HG03139 (cell line): ENCODE measurements around the gene C21orf91.
A peak's percentile ranks its signal among the peaks of the same experiment; 100 is the strongest.

ENCODE experiments used
- ATAC-seq: cut with Tn5 transposase; IDR thresholded peaks from one replicate; pipeline ENCODE4 v1.9.1; 2021; ENCODE audit not compliant: unreplicated experiment

C21orf91 gene

DNA sequence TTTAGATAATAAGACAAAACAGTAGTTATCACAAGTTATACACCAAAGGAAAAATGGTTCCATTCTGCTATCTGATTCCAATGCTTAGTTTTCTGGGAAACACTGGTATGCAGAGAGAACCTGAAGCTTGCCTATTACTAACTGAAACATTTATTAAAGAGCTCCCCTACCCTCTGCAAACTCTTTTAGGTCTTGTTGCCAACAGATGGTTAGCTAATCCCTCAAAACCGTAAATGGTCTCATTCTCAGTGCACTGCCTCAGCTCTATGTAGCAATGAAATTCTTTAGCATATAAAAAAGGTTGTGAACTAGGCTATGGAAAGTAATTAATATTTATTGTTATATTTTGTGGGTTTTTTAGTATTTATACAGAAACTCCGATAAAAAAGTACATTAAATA is 20.4 kb downstream of the C21orf91 start:
- ATAC-seq = no peak

DNA sequence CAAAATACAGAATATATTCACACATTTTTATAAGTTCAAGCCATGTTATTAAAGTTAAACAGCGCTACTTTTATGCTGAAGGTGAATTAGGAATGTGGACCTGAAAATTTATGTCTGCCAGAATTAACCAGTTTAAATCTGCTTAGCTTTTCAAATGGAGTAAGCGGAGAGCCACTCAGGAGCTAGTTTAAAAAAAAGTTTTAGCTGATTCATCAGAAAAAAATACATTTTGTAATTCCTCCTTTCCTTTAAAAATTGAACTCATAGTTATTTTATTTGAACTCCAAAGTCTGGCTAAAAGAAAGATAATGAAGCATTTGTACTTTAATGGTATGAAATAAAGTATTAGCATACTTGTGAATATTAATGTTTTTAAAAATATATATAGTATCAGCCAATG is 21.2 kb downstream of the C21orf91 start:
- ATAC-seq = no peak

DNA sequence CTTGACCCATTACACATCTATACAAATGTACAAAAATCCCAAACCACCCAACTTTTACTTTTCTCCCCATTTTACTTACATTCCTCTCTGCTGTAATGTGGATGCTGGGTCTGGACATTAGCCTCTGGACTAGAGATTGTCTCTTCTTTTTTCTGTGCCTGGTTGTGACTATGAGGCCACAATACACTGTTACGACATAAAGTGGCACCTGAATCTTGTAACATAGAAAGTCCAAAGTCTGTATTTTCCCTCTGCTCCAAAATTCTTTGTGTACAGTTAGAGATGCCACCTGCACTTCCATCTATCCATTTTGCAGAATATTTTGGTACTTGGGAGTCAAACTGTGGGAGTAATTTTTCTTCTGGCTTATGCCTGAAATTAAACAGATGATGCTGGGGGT is 22.7 kb downstream of the C21orf91 start:
- no peak for ATAC-seq

DNA sequence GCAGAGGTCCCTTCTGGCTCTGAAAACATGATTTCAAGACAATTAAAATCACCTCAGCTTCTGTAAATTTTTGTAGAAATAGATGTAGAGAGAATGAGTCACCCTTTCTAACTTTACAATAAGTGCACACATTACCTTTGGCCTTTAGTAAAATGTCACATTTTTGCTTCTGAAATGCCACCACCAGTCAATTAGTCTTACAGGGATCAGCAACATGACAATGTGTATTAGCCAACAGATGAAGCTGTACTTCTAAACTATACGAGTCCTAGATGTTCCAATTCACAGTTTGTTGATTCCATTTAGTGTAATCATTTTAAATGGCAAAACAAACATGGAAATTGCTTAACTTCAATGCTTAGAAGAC is 23.1 kb downstream of the C21orf91 start:
- no peak for ATAC-seq

DNA sequence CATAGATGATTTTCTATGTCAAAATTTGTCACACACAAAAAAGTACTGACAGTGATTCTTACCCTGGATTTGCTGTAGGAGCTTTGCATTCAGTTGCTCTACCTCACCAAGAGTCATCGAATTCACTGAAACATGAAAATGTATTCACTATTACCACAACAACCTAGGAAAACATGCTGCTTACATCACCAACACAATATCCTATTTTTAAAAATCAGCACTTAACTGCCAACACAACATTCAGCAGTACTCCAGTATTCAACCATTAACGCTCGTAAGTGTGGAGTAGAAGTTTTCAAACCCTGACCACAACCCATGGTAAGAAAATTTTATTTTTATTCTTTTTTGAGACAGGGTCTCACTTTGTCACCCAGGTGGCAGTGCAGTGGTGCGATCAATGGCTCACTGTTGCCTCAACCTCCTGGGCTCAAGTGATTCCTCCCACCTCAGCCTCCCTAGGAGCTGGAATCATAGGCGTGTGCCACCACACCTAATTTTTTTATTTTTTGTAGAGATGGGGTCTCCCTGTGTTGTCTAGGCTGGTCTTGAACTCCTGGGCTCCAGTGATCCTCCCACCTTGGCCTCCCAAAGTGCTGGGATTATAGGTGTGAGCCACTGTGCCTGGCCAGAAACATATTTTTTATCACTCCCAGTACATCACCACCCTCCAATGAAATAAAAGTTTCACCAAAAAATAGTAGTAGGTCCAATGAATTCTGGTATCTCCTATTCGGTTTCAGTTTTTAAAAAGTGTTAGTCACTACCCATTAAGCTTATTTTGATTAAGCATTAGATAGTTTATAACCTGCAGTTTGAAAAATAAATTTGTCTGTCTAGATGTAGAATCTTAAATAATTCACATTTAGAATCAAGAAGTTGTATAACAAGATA is 23.8 kb downstream of the C21orf91 start:
- ATAC-seq = no peak

DNA sequence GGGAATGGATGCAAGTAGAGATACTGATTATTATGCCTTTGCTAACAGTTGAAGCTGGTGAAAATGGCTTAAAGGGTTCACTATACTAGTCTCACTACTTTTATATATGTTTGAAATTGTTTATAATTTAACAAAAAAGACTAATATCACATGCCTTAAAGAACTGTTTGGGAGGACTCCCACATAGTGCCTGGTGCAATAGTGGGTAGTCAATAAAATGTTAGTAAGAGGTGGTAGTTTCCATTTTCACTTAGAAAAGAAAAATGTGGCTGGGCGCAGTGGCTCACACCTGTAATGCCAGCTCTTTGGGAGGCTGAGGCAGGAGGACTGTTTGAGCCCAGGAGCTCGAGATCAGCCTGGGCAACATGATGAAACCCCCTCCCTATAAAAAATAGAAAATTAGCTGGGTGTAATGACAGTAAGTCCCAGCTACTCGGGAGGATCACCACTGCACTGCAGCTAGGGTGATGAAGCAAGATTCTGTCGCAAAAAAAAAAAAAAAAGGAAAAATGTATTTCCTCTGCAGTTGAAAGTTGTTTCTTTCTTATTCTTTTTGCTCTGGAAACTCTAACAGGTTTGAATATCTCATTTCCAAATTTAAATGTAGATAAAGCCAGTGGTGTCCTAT is 24.5 kb downstream of the C21orf91 start:
- no peak for ATAC-seq

DNA sequence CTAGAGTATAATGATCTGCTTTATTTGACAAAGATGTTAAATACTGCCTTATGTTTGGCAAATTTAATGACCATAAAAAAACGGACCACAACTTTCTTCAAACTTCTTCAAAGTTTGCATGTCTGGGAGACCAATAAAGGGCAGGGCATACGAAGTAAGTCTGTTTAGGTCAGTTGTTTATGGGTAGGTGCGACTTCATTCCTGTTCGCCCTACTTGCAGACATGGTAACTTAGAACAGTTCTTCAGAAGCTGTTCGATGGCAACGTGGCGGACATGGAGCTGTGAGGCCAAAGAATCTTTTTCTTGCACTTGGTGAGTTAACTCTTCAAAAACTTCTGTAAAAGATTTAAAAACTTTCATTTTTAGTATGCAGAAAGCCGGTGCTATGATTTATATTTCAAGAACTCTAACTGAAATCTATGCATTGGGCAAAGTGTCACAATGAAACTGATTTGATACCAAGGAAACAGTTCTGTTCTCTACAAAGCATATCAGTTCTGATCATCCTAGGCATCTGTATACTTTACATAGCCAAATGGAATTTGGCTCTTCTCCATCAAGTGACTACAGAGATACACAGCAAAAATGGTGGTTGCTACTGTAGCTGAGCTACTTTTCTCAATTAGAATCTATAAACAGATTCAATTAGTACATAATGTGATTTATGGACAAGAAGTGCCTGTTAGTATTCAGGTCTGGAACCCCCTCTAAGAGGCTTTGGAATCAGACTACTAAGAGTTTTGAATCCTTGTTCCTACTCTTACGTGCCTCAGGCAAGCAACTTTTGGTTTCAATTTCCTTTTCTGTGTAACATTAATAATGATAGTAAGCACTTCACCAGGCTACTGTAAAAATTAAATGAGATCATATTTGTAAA is 25.7 kb downstream of the C21orf91 start:
- ATAC-seq = peak; percentile 51

DNA sequence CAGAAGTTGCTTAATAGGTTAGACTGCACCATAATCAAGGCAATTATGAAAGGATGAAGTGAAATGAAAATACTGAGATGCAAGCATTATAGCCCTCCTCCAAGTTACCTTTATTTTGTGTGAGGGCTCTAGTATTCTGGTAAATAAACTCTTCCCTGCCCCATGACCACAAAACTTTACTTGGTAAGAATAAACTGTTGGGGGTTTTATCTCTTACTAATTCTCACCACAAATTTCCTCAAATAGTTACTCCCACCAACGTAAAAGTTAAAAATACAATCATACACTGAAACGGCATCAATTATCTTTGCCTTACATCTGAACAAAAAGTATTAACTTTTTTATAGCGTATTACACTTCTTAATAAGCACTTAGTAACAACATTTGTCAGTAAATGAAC is 29.5 kb downstream of the C21orf91 start:
- ATAC-seq = no peak

DNA sequence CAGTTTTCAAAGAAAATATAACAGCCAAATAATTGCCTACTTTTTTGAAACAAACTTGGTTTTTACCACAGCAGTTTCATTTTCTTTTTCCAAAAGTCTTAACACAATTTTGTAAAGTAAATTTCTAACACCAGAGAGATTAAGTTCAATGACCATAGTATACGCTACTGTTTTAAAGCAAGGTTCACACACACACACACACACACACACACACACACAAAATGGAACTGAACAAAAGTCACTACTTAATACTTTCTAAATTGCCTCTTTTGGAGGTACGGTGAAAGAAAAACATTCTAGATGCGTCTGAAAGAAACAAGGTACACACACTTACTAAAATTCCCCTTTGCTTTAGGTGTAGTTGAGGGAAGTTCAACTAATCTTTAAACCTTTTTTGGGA is 30.1 kb downstream of the C21orf91 start:
- ATAC-seq = no peak

DNA sequence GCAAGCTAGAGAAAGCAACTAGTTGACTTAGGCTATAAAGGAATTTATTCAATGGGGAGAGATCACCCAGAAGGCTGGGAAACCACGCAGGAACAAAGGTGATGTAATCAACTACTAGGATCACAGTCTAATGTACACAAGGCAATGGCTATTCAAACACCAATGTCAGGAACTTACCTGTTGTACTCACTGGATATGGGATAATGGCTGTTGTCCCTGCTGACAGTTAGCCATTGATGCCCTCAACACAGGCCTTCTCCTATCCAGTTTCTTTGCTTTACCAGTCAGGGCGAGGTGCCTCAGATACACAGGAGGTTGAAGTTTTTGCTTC is 32.3 kb downstream of the C21orf91 start:
- no peak for ATAC-seq

DNA sequence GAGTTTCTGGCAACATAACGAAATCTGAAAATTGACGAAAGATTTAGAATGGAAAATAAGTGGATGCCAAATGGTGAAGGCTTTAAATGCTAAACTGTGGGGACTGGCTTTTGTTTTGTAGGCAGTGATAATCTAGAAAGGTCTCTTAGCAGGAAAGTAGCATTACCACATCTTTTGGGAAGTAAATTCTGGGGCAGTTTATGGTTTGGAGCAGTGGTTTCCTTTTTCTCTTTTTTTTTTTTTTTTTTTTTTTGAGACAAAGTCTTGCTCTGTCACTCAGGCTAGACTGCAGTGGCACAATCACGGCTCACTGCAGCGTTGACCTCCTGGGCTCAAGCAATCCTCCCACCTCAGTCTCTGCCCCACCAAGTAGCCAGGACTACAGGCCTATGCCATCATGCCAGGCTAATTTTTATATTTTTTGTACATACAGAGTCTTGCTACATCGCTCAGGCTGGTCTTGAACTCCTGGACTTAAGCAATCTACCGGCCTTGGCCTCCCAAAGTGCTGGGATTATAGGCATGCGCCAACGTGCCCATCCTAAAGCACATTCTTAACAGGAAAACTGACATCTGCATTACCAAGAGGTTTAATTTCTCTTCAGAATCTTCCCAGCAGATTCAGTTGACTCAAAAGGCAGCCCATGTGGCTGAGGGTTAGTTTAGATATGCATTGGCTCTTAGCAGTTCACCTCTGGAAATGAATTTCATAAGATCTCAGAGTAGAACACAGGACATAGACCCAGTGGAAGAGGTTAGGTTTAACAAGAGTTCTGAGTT is 32.9 kb downstream of the C21orf91 start:
- no peak for ATAC-seq

DNA sequence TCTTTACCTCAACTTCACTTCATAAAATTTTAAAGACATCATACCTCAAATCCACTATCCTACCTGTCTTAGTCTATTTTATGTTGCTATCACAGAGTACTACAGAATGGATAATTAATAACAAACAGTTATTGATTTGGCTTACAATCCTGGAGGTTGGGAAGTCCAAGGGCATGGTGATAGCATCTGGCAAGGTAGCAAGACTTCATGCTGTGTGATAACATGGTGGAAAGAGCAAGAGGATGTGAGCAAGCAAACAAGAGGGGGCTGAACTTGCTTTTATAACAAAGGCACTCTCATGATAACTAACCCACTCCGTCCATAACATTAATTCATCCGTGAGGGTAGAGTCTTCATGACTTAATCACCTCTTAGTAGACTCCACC is 33.8 kb downstream of the C21orf91 start:
- ATAC-seq = no peak

DNA sequence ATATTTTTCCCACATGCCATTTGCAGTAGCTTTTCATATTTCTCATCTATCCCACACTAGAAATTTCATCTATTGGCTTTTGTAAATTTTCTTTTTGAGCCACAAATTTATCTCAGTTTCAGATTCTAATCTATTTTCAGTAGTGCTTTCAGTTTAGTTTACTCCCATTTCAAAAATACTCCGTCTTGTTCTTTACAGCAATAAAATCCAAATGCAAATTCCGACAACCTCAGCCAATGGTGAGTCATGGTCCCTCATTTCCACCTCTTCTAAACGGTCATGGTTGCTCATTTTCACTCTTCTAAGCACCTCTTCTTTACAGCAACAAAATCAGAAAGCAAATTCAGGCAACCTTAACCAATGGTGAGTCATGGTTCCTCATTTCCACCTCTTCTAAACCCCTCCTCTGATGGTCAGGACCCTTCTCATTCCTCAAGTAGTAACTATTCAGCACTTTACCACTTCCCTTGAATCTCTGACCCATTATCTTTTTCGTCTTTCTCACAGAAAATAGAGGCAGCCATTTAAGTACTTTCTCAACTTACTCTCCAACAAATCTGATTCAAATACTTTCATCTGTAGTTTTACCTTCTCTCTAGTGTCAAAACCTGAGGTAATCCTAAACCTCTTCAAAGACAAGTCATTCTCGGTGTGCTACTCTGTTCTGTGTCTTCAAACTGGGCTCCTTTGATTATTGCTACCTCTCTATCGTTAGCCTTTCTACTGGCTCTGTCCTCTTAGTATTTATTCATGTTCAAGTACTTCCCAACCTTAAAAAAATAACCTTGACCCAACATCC is 34.4 kb downstream of the C21orf91 start:
- ATAC-seq = peak; percentile 41

DNA sequence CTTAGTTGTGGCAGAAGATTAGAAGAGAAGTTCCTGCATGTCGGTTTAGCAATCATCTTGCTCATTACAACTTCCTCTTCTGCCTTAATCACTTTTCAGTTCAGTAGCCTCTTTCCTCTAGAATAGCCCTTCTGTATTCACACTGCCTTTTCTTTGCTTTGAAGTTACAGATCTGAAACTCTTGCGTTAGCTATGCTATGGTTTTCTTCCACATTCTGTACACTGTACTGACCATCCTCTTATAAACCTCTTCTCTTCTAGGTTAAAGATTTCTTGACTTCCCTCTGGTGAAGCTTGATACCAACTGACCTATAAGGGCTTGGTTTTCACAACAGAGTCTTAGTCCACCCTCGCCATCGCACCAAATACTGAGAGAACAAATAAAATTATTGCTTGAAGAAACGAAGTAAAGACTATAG is 35.0 kb downstream of the C21orf91 start:
- ATAC-seq = peak; percentile 60

DNA sequence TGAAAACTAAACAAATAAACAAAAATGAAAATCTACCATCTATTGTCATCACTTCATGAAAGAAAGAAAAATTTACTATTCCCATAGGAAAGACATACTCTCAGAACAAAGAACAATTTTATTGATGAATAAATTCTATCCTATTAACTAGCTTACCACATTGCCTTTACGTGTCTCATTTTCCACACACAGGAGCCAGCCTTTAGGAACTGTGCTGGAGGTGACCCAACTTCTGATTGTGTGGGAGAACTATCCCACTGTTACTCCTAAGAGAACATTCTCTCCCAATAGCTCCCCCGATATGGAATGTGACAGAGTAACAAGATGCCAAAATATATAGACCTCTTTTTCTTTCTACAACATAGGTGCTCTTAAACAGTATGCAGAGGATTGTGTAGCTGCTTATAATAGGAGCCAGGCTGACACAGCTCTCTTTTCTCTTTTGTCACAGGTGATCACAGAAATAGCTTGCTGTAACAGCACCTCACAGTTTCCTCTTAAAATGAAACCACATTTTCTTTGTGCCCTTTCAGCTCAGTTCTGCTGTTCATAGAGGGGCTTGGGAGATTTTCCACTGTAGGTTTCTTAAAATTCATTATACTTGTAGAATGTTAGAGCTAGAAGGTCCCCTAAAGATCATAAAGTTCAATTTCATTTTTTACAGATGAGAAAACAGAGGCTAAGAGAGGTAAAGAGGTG is 35.5 kb downstream of the C21orf91 start:
- peak; percentile 35 for ATAC-seq

DNA sequence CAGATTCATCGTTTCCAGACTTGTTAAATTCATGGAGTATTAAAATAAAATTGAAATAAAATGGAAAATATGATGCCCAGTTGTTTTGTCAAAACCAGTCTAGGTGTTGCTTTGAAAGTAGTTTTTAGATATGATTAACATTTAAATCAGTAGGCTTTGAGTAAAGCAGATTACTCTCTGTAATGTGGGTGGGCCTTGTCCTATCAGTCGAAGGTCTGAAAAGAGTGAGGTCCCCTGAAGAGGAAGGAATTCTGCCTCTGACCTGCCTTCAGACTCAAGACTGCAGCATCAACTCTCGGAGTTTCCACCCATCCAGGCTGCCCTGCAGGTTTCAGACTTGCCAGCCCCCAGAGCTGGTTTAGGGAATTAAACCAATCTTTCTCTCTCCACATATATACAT is 36.2 kb downstream of the C21orf91 start:
- ATAC-seq = no peak

DNA sequence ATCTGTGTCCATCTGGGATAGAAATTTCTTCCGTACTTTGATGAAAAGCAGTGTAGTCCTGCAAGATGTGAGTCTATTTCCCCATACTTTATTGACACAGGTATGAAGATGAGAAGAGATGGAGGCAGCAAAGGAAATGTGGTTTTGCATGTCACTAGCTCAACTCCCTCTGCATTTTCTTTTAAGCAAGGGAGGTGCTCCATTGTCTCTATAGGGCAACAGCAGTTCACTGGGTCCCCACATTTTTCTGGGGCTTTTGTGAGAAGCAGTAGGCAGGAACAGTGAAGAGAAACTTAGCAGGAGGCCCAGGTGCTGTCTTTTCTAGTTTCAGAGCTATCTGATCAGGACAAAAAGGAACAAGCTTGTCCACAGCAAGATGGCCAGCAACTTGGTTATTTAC is 37.1 kb downstream of the C21orf91 start:
- no peak for ATAC-seq

DNA sequence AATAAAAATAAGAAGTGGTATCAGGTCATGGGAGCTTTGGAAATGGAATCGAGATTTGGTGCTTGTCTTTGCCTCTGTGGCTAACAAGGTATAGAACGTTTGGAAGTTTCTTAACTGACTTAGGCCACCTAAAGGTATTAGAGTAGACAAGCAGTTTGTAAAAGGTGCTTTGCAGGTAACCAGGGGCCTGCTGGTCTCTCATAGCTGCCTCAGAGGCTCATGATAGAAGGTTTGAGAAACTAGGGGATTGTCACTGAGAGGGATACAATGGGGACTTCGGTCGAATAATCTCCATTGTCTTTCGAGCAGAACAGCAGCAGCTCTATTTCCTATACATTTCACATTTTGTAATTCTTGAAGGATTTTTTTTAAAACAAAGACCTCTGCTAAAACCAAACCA is 37.6 kb downstream of the C21orf91 start:
- no peak for ATAC-seq

DNA sequence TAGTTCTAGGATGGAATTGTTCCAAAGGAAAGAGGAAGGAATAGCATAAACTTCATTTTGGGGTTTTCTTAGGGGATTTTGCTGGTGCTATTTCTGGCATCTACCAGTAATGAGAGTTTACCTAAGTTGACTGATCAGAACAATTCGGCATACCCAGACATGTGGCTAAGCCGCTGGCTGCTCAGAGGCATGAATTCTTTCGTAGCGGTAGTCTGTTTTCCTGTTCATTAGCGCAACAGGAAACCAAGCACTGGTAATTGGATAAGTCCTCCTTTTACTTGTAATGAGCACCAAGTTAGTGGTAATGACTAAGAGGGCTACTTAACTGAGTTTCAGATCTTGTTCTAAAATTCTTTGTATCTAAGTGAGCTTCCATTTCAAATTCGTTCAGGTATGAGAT is 38.6 kb downstream of the C21orf91 start:
- ATAC-seq = peak; percentile 35

DNA sequence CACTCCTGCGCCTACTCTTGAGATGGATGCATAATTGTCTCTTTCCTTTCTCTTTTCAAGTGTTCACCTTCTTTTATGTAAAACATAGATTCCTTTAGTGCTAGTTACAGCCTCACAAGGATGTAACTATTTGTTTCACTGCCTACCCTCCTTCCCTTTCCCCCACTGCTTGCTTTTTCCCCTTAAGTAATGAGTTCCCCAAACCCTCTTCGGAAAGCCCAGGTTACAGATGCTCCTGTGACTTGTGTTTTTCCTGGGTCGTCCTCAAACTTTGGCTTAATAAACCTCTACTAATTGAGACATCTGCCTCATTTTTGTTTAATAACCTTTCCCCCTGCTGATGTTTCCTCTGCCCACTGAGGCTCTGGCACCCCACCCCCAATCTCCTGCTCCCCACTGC is 39.2 kb downstream of the C21orf91 start:
- ATAC-seq = no peak
